ENCODE results near the gene SUSD4.
"Not testable (repeated sequence)": the region's sequence is repeated elsewhere in the genome, so short reads cannot be mapped to it uniquely, and the experiment has no call there.

The SUSD4 gene, protein sequence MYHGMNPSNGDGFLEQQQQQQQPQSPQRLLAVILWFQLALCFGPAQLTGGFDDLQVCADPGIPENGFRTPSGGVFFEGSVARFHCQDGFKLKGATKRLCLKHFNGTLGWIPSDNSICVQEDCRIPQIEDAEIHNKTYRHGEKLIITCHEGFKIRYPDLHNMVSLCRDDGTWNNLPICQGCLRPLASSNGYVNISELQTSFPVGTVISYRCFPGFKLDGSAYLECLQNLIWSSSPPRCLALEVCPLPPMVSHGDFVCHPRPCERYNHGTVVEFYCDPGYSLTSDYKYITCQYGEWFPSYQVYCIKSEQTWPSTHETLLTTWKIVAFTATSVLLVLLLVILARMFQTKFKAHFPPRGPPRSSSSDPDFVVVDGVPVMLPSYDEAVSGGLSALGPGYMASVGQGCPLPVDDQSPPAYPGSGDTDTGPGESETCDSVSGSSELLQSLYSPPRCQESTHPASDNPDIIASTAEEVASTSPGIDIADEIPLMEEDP

DNA sequence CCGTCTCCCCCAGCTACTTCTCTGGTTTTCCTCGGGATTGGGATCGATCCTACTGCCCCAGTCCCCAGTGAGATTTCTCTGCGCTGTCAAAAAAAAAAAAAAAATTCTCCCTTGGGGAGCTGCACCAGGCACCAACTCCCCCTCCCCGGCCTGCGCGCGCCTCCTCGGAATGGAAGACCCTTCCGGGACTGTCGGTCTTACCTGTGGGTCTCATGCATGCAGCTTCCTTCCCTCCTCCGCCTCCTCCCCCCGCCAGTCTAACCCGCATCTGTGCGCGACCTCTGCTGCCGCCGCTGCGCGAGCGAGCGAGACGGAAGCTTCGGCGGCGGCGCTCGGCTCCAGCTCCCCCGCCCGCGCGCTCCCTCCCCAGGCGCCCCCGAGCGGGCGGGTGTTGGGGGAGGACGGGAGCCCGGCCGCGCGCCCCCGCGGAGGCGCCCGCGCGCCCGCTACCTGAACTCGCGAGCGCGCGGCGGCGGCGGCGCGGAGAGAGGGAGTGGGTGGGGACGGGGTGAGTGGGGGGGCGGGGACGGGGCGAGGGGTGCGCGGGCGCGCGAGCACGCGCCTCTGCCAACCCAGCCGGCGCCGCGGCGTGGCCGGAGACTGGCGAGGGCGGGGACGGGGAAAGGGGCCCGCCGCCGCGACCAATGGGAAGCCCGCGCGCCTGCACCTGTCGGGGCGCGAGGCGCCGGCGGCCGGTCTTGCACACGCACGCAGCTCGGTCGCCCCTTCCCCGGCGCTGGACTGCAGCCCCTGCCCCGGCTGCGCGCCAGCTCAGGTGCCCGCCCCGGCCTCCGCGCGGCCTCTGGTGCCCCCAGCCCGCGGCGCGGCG, at the start of gene SUSD4:
Gene SUSD4, minus strand, starts transcription at position 321 of the 829 bp plus-strand sequence. CDS start 751 bp downstream, outside the sequence.
- DNase-seq: no peak

DNA sequence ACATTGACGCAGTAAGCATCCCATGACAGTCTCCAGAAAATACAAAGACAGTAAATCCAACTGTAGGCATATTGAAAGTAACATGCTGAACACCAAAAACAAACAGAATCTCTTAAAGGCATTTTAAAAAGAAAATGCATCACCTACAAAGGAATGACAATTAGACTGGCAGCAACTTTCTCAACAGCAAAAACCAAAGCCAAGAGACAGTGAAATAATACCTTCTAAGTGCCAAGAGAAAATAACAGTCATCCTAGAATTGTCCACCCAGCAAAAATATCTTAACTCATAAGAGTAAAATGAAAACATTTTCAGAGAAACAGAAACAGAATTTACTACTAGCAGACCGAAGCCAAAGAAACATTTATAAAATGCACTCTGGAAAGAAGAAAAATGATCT, 49.2 kb upstream of the SUSD4 start:
- DNase-seq: no peak

DNA sequence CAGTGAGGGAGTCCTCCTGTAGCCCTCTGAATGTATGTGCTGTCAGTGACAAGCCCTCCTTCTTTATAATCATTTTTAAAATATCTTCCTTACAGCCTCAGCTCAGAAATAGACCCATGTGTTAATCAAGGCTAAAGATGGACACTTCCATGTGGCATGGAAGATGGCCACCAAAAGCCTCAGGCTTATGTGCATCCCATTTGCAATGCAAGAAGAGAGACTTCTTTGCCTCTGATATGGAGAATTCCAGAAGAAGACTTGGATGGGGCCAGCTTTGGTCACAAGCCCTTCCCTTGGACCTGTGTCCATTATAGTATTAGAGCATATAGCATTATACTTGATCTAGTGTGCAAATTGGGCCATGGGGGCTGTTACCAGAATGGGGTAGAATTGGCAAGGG, 47.7 kb upstream of the SUSD4 start:
- no peak for DNase-seq

DNA sequence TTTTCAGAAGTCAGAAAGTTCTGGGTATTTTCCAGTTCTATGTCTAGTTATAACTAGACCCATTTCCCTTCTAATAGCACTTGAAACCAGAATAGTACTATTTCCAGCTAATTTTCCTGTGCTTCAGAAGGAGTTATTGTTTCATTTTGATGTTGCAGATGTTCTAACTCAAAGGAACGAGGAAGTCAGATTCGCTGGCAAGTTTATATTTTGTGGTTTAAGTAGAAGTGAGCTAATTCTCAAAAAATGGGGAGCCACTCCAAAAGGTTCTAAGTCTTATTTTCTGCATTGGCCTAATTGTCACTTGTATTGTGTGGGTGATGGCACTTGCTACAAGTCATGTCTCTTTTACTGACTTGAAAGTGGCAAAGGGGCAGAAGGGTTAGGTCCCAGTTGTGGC, 47.3 kb upstream of the SUSD4 start:
- DNase-seq: no peak

DNA sequence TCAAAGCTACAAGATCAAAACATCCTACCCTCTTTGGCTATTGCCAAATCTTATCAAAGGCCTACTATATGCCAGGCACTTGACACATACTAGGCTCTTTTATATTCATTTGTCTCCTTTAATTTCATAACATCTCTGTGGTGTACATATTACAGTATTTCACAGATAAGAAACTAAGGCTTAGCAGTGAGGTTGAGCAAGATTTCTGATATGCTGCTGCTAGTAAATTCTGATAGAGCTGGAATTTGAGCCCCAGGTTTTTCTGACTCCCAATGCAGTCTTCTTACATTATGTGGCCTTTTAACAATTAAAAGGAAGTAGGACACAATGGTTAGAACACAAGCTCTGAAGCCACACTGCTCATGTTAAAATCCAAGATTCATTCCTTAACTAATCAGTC, 46.1 kb upstream of the SUSD4 start:
- DNase-seq: no peak

DNA sequence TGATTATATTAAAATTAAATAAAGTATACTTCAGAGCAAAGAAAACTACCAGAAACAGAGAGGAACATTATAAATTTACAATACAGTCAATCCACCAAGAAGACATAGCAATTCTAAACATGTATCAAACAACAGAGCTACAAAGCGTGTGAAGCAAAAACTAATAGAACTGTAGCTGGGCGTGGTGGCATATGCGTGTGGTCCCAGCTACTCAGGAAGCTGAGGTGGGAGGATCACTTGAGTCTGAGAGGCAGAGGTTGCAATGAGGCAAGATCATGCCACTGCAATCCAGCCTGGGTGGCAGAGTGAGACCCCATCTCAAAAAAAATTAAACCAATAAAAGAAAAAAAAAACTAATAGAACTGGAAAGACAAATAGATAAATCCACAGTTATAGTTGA, 41.5 kb upstream of the SUSD4 start:
- no peak for DNase-seq

DNA sequence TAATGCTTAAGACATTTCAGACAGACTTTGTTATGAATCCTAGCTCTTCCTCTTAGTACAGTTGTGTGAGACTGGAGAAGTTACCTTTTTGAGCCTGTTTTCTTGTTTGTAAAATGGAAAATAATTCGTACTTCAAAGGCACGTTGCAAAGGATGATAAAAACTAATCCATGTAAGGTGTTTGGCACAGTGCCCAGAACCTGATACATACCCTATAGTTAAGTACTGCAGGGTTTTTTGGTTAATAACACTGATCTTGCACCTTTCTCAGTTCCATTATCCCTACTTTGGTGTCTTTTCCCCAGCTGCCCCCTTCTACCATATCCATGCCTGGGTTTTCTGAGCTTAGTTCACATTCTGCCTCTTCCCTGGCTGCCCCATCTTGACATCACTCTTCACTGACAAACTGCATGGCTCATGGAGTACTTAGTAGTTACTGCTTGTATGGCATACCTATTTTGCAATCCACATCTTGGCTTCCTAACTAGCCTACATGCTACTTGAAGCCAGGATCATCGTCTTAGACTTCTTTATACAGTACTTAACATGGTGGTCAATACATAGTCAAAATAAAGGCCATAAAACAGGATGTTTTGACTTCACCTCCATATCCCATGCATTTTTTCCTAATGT, 39.3 kb upstream of the SUSD4 start:
- DNase-seq: no peak

DNA sequence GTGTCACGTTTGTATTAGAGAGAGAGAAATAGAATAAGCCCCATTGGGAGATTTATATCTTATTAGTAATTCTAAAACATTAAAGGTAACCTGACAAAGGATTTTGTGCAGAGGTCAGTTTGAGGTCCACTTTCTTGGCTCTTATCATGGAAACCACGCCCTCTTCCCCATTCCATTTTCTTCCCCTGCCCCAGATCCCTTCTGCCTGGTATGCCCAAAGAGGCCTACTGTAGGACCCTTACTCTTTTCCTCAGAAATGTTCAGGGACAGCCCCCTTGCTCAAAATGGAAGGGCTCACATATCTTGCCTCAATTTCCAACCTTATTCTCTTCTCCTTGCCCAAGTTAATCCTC, 38.8 kb upstream of the SUSD4 start:
- no peak for DNase-seq

DNA sequence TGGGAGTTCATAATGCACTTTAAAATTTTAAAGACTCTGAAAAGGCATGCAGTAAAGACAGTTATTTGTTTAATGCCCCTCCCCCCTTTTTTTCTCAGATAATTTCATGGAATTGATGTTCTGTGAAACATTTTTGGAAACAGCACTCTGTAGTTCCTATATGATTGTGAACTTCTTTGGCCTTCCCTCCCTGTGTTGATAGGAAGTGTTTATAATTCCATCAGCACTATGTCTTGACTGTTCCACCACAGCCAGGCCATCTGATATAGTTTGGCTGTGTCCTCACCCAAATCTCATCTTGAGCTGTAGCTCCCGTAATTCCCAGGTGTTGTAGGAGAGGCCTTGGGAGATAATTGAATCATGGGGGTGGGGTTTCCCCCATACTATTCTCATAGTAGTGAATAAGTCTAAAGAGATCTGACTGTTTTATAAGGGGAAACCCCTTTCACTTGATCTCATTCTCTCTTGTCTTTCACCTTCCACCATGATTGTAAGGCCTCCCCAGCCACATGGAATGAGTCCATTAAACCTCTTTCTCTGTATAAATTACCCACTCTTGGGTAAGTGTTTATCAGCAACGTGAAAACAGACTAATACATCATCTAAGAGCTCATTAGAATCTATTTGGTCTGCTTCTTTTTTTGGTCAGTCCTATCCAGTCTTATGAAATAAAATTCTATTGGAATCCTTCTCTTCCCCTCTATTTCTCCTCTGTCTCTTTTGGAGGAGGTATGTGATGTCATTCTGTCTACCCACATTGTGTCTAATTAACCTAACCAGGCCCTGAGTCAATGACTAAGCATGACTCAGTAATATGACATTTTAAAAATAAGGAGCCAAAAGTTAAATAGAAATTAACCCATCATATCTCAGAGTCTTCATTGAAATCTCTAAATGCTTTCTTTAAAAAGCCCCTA, 38.2 kb upstream of the SUSD4 start:
- no peak for DNase-seq

DNA sequence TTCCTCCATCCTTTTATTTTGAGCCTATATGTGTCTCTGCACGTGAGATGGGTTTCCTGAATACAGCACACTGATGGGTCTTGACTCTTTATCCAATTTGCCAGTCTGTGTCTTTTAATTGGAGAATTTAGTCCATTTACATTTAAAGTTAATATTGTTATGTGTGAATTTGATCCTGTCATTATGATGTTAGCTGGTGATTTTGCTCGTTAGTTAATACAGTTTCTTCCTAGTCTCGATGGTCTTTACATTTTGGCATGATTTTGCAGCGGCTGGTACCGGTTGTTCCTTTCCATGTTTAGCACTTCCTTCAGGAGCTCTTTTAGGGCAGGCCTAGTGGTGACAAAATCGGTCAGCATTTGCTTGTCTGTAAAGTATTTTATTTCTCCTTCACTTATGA, 35.4 kb upstream of the SUSD4 start:
- not testable (repeated sequence) for DNase-seq

DNA sequence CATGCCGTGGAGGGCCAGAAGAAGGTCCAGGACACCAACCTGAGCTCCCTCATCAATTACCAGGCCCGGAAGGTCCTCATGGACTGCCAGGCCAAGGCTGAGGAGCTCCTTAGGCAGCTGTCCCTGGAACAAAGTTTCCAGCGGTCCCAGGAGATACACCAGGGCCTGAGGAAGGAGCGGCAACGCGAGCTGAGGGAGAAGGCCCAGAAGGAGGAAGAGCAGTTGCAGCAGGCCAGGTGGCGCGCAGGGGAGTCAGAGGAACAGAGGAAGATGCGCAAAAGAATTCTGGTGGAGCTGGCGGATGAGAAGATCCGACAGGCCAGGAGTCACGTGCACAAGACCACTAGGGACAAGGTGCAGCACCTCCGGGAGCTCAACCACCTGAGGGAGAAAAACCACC, 30.7 kb upstream of the SUSD4 start:
- DNase-seq: no peak

DNA sequence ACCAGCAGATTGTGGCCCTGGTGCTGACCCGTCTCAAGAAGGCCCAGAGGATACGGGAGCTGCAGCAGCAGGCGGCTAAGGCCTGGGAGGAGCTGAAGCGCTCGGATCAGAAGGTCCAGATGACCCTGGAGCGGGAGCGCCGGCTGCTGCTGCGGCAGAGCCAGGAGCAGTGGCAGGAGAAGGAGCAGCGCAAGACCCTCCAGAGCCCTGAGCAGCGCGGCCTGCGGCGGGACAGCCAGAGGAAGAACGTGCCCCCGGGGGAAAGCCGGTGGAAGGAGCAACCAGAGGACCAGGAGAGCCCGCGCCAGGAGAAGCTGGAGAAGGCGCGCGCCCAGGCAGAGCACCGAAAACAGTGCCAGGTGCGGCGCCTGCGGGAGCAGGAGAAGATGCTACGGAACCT, 30.3 kb upstream of the SUSD4 start:
- DNase-seq: no peak

DNA sequence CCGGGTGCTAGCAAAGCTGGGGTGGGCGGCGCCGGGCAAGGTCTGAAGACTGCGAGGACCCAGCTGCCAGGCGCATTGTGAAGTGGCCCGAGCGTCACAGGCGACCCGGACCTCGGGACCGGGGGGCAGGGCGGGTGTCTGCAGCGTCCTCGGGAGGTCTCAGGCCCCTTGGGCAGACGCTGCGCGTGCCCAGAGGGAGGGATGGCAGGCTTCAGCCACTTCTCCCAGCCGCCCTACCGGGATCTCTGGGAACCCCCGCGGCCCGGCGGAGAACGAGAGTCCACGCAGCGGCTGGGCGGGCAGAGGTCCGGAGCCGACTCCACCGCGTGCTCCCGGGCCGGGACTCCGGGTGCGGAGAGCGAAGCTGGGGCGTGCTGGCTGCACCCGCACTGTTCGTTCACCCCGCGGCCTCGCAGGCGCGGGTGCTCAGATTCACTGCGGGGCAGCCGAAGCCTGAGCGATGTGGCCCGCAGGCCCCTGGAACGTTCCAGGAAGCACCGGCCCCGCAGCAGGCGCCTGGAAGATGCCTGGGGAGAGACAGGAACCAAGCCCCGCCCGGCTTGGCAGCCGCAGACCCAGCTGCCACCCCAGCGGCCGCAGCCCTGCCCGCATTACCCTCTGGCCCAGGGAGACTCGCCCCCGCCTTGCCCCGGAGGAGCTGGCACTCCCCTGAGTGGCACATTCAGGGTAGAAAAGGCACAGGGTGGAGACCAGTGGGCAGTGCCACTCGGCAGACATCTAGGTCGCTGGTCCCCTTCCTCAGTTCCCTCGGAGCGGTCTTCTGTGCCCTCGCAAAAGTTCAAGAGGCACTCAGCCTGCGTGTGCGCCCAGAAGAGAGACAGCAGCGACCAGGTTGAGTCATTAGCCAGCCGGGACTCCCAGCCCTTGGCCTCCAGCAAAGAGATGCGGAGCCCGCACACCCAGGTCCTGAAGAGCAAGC, 29.6 kb upstream of the SUSD4 start, which contains the start of gene CCDC185:
Gene CCDC185, plus strand, starts transcription at position 141 of the 940 bp plus-strand sequence. Its CDS starts 61 bp downstream, at position 202.
- DNase-seq: no peak

DNA sequence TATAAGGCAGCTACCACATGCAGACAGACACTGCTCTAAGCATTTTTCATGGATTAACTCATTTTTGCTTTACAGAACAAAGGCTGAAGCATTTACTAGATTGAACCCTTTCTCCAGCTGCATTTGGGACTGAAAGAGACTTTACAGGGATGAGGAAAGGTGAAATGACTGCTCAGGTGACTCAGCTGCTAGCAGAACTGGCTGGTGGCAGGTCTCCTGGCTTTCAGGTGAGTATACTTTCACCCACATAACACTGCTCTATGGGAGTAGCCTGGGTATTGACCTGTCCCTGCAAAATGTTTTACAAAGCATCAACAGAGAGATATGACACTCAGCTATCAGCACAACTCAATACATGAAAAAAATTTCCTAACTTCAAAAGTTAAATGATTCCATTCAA, 26.6 kb upstream of the SUSD4 start:
- no peak for DNase-seq

DNA sequence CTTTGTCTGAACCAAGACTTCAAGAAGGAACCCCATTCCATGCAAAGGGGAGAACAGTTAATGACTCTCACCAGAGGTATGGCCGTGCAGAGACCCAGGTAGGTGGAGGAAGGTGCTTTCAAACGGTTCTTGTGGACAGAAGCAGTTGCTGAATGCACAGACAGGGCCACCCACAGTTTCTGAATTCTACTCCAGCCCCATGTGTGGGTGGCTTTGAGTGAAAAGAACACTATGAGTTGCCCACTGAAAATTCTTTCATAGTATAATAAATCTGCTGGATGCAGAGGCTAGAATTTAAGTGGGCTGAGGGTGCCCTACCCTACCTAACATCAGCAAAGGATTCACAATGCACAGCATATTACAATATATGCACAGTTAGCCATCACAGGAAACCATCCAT, 22.0 kb upstream of the SUSD4 start:
- no peak for DNase-seq

DNA sequence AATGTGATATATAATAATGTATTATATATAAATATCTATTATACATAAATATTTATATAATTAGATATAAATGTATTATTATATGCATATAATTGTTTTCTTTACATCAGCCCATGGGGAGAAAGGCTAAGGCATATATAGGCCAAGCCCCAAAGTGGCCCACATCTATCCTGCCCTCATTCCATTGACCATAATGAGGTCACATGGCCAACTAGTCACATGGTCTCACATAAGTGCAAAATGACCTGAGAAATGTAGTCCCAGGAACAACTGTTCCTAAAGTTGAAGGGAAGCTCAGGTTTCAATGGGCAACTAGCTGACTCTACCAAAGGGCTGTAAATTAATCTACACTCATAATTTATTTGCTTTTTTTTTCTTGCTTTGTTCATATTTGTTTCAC, 14.8 kb upstream of the SUSD4 start:
- no peak for DNase-seq

DNA sequence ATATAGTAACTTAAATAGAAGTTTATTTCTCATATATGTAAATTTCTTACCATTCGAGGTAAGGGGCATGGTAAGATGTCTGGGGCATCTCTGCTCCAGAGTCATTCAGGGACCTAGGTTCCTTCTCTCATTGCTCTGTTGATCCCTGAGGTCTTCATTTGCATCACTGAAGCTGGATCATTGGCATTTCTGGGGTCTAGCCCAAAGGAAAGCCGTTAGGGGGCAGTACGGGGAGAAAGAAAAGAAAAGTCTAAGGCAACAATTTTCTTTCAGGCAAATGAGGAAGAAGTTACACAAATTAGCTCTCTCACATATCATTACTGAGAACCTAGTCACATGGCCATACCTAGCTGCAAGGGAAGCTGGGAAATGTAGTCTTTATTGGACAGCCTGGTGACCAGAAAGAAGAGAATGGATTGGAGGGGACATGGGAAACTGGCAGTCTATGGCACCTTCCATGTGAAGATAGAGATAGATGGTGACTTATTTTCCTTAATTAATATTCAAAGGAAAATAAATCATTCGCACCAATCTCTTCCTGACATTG, 10.2 kb upstream of the SUSD4 start:
- no peak for DNase-seq

DNA sequence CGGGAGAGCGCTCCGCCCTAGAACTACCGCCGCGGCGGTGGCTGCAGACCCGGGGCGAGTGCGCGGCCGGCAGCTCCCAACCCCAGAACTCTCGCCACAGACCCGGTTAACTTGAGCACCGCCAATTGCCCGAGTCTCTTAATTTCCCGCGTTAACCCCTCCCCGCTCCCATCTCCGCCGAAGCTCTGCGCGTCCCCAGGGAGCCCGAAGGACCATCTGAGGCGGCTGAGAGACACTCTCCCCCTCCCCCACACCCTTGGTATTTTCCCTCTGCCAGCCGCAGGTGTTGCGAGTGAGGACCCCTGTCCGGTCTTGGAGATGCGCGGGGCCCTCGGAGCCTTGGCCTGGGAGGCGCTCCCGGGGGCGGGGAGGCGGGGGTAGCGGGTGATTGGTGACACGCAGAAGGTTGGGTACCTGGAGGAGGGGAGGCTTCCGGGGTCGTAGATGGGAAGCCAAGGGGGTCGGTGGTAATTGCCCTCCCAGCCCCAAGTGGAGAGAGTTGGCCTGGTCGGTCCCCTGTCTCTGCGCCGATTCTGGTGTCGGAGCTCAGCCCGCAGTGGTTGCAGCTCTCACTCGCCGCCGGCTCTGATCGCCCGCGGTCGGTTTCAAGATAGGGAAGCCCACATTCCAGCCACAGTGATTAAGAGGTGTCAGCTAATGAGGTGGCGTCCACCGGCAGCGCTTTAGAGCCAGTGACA, 858 bp upstream of the SUSD4 start:
- DNase-seq: no peak

DNA sequence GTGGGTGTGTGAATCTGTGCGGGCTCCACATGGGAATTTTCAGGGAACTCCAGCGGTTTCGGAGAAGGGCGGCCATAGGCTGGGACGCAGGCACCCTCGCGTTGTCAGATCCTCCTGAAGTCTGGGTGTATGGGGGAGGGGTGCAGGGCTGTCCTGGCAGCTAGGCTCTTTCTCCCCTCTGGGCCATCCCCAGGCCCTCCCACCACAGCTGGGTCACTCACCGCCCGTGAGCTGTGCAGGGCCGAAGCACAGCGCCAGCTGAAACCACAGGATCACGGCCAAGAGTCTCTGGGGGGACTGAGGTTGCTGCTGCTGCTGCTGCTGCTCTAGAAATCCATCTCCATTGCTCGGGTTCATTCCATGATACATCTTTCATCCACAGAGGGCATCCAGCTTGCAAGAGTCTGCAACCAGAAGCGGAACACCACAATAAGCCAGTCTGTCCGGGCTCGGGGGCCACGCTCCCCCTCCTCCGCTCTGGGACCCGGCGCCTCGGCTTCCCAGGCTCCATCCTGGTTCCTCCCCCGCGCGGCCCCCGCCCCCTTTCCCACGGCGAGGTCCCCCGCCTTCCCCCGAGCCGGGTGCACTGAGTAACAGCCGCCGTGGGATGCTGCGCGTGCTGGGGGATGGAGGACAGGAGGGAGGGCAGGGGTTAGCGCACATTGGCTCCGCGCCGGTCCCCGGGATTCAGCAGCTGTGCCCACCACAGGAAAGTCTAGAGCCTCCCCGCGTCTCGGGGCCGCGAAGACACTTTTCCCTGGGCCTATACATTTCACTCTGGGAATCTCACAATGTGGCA, 720 bp downstream of the SUSD4 start:
- DNase-seq: no peak

Measured in SHP77 treated with DMSO at 0.1 percent for 48 hours (cell line).